ENCODE results near the gene KLF16. TPM values are rescaled to one million over a fixed set of nuclear protein-coding genes. Genes with fewer than 3 reads are reported as not detected.

The KLF16 gene
- total RNA-seq, 1 donor from 2014 or later = 5.3 TPM

DNA sequence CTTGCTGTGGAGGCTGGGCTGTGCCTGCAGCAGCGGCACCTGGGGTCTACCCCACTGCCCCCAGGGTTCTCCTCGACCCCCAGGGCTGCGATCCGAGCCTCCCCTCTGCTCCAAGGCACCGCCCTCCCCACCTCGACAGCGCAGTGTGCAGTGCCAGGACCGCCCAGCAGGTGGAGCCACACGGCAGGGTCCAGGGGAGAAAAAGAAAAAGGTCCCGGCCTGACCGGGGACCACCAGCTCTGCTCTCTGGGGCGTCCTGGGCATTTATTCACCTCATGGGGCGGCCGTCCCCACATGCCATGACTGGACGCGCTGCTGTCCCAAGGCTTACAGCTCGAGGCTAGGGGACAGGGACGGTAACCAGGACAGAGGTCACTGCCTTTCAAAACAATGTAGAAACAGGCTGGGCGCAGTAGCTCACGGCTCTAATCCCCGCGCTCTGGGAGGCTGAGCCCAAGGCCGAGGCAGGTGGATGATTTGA, 25.7 kb downstream of the KLF16 start:
- no peak overlapping the region for H3K4me3 ChIP-seq (ENCODE audit: low read depth, low read length)
- TF ChIP-seq, protein P1, sequence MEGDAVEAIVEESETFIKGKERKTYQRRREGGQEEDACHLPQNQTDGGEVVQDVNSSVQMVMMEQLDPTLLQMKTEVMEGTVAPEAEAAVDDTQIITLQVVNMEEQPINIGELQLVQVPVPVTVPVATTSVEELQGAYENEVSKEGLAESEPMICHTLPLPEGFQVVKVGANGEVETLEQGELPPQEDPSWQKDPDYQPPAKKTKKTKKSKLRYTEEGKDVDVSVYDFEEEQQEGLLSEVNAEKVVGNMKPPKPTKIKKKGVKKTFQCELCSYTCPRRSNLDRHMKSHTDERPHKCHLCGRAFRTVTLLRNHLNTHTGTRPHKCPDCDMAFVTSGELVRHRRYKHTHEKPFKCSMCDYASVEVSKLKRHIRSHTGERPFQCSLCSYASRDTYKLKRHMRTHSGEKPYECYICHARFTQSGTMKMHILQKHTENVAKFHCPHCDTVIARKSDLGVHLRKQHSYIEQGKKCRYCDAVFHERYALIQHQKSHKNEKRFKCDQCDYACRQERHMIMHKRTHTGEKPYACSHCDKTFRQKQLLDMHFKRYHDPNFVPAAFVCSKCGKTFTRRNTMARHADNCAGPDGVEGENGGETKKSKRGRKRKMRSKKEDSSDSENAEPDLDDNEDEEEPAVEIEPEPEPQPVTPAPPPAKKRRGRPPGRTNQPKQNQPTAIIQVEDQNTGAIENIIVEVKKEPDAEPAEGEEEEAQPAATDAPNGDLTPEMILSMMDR (IDR thresholded peaks at IDR 0.05; ENCODE audit: insufficient read depth, low read length, severe bottlenecking) = peak; percentile 84
- no peaks in the 10 kb centered on the region for H3K27me3 ChIP-seq (ENCODE audit: control insufficient read depth, insufficient read depth, low read length)
- DNase-seq (ENCODE audit: low read depth) (no peak), FAIRE-seq (no peak)
- H3K36me3 ChIP-seq (ENCODE audit: control insufficient read depth, insufficient read depth, low read length) = peaks cover 9% of the 10 kb centered on the region

DNA sequence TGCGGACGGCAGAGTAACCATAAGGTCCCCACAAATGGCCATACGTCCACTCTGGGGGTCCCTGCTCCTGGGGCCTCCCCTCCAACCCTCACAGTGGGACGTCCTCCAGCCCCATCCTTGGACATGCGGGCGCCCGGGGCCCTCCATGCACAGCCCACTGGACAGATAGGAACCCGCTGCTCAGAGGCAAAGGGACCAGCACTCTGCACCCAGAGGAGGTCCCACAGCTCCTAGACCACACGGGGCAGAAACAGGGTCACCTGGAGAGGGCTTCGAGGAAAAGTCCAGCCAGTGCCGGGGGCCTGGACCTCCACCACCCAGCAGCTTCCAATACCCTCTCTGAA, 26.2 kb downstream of the KLF16 start:
- FAIRE-seq (no peak), DNase-seq (ENCODE audit: low read depth) (no peak)
- TF ChIP-seq, protein P1 (IDR thresholded peaks at IDR 0.05; ENCODE audit: insufficient read depth, low read length, severe bottlenecking) = no peak
- Histone ChIP-seq H3K4me3 (ENCODE audit: low read depth, low read length) (no peak overlapping the region), H3K27me3 (ENCODE audit: control insufficient read depth, insufficient read depth, low read length) (no peaks in the 10 kb centered on the region), H3K36me3 (ENCODE audit: control insufficient read depth, insufficient read depth, low read length) (peaks cover 7% of the 10 kb centered on the region)

DNA sequence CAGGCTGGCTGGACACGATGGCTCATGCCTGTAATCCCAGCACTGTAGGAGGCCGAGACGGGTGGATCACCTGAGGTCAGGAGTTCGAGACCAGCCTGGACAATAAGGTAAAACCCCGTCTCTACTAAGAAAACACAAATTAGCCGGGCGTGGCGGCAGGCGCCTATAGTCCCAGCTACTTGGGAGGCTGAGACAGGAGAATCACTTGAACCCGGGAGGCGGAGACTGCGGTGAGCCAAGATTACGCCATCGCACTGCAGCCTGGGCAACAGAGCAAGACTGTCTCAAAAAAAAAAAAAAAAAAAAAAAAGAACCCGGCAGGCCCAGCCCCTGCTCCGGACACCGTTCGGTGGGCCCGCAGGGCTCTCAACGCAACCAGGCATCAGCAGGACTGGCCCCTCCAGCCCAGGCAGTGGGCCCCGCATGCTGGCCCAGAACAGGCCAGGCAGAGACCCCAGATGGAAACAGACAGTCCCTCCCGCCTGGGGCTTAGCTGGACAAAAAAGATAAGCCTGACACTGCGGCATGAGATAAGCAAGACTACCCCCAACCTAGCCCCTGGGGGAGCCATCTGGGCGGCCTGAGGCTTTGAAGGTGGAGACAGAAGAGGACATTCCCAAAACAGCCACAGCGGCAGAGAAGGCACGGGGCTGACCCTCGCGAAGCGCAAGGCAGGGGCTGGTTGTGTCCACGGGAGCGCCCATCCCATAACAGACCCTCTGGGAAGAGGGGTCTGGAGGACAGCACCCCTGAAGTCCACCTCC, 26.7 kb downstream of the KLF16 start:
- TF ChIP-seq, protein P1 (IDR thresholded peaks at IDR 0.05; ENCODE audit: insufficient read depth, low read length, severe bottlenecking) = no peak
- Histone ChIP-seq H3K36me3 (ENCODE audit: control insufficient read depth, insufficient read depth, low read length) (peaks cover 8% of the 10 kb centered on the region), H3K27me3 (ENCODE audit: control insufficient read depth, insufficient read depth, low read length) (no peaks in the 10 kb centered on the region), H3K4me3 (ENCODE audit: low read depth, low read length) (no peak overlapping the region)
- no peak for DNase-seq (ENCODE audit: low read depth)
- FAIRE-seq = no peak

DNA sequence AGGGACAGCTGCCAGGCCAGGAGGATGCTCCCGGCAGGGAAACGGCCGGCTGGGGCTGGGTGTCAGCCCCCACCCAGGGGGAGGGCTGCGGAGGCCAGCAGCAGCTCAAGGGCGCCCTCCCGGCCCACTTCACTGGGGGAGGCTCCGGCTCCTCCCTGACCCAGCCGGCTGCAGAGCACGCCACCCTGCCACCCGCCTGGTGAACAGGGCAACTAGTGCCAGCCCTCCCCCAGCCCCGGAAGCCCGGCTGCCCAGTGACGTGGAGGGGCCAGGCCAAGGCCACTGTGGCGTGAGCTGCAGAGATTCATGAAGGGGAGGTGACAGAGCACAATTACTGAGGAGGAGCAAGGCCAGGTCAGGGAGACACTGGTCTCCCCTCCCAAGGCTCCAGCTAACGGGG, 29.8 kb downstream of the KLF16 start:
- H3K27me3 ChIP-seq (ENCODE audit: control insufficient read depth, insufficient read depth, low read length) = no peaks in the 10 kb centered on the region
- DNase-seq (ENCODE audit: low read depth) (no peak), FAIRE-seq (no peak)
- H3K4me3 ChIP-seq (ENCODE audit: low read depth, low read length) = no peak overlapping the region
- TF ChIP-seq, protein P1 (IDR thresholded peaks at IDR 0.05; ENCODE audit: insufficient read depth, low read length, severe bottlenecking) = no peak
- H3K36me3 ChIP-seq (ENCODE audit: control insufficient read depth, insufficient read depth, low read length) = peaks cover 10% of the 10 kb centered on the region

DNA sequence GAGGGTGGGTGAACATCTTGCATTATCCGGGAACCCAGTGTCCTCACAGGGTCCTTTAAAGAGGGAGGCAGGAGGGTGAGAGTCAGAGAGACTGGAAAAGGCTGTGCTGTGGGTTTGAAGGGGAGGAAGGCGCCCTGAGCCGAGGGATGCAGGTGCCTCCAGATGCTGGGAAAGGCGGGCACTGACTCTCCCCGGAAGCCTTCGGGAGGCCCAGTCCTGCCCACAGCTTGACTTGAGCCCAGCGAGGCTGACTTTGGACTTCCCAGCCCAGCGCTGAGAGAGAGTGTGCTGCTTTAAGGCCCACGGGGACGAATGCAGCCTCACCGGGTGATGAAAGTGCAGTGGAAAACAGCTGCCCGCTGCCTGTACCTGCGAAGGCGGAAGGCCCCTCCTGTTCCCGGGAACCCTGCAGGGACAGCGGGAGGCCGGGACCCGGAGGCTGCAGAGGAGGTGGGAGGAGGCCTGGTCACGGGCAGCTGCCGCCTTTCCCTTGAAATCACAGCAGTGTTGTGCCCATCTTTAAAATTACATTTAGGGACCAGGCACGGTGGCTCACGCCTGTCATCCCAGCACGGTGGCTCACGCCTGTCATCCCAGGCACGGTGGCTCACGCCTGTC, 31.2 kb downstream of the KLF16 start:
- DNase-seq (ENCODE audit: low read depth) (no peak), FAIRE-seq (no peak)
- peaks cover 14% of the 10 kb centered on the region for H3K36me3 ChIP-seq (ENCODE audit: control insufficient read depth, insufficient read depth, low read length)
- TF ChIP-seq, protein P1 (IDR thresholded peaks at IDR 0.05; ENCODE audit: insufficient read depth, low read length, severe bottlenecking) = no peak
- no peaks in the 10 kb centered on the region for H3K27me3 ChIP-seq (ENCODE audit: control insufficient read depth, insufficient read depth, low read length)
- H3K4me3 ChIP-seq (ENCODE audit: low read depth, low read length) = no peak overlapping the region

All from bronchial epithelial cell (primary cell).